BE2C (cell line): Measurements from ENCODE around the gene TTC21B.

Experiments used
- DNase-seq: peaks from one replicate; pipeline ENCODE4 v3.0.0-alpha.2; 2020
- H3K27me3 ChIP-seq: fragments of 250-450 bp; sonication (Bioruptor Pico); 2 replicates; pipeline ENCODE4 v1.5.1; 2020; ENCODE audit warnings: mild to moderate bottlenecking
- H3K36me3 ChIP-seq: fragments of 250-450 bp; sonication (Bioruptor Pico); 2 replicates; pipeline ENCODE4 v1.5.1; 2020; ENCODE audit warnings: mild to moderate bottlenecking
- H3K4me1 ChIP-seq: fragments of 250-450 bp; sonication (Bioruptor Pico); 2 replicates; pipeline ENCODE4 v1.5.1; 2020
- H3K4me3 ChIP-seq: 2 replicates; pipeline ENCODE4 v1.5.1; 2011; ENCODE audit warnings: low read depth, low read length
- H3K9me3 ChIP-seq: fragments of 250-450 bp; sonication (Bioruptor Pico); 2 replicates; pipeline ENCODE4 v1.5.1; 2020
- CTCF ChIP-seq: IDR thresholded peaks from 2 replicates; pipeline ENCODE4 v1.5.1; 2012; ENCODE audit warnings: mild to moderate bottlenecking, low read depth, low read length

TTC21B gene

GRCh38 chr2:165891345-165891744 lies 62.2 kb downstream of the TTC21B start:
- no peaks in the 10 kb centered on the region for H3K4me1 ChIP-seq
- no peak for DNase-seq

GRCh38 chr2:165889798-165890197 lies 63.8 kb downstream of the TTC21B start:
- no peak for DNase-seq
- Histone ChIP-seq H3K27me3 (no peaks in the 10 kb centered on the region), H3K9me3 (no peaks in the 10 kb centered on the region), H3K4me1 (no peaks in the 10 kb centered on the region), H3K36me3 (no peaks in the 10 kb centered on the region), H3K4me3 (no peak overlapping the region)
- TF ChIP-seq CTCF: no peak

More at GRCh38 chr2:165891345-165891744, 62.2 kb downstream of the TTC21B start:
- no peaks in the 10 kb centered on the region for H3K27me3 ChIP-seq
- no peak for TF ChIP-seq CTCF
- H3K9me3 ChIP-seq: no peaks in the 10 kb centered on the region
- H3K4me3 ChIP-seq: no peak overlapping the region
- no peaks in the 10 kb centered on the region for H3K36me3 ChIP-seq

- TF ChIP-seq CTCF: no peak
- H3K4me3 ChIP-seq: no peak overlapping the region
- no peaks in the 10 kb centered on the region for H3K36me3 ChIP-seq
- no peaks in the 10 kb centered on the region for H3K4me1 ChIP-seq
- no peaks in the 10 kb centered on the region for H3K9me3 ChIP-seq
- DNase-seq: no peak
- H3K27me3 ChIP-seq: no peaks in the 10 kb centered on the region
Measured at GRCh38 chr2:165889158-165889557, 64.4 kb downstream of the TTC21B start.

- no peak for DNase-seq
- no peaks in the 10 kb centered on the region for H3K9me3 ChIP-seq
- TF ChIP-seq CTCF: no peak
- H3K4me1 ChIP-seq: no peaks in the 10 kb centered on the region
- H3K36me3 ChIP-seq: no peaks in the 10 kb centered on the region
- H3K4me3 ChIP-seq: no peak overlapping the region
- H3K27me3 ChIP-seq: no peaks in the 10 kb centered on the region
Measured at GRCh38 chr2:165888171-165888570, 65.4 kb downstream of the TTC21B start.

GRCh38 chr2:165886487-165887146 lies 67.0 kb downstream of the TTC21B start:
- Histone ChIP-seq H3K4me1 (no peaks in the 10 kb centered on the region), H3K4me3 (no peak overlapping the region), H3K9me3 (no peaks in the 10 kb centered on the region), H3K36me3 (no peaks in the 10 kb centered on the region), H3K27me3 (no peaks in the 10 kb centered on the region)
- TF ChIP-seq CTCF: no peak
- no peak for DNase-seq
